Keratinocyte (primary cell): Measurements from ENCODE around the gene SDK1. TPM values are rescaled to one million over a fixed set of nuclear protein-coding genes. Genes with fewer than 3 reads are reported as not detected.

Experiments
- DNase-seq: peaks from one replicate; pipeline ENCODE4 v3.0.0-alpha.2; 2011; ENCODE audit warnings: low read depth, missing footprints, low spot score
- FAIRE-seq: peaks from 2 replicates; lab custom pipeline; 2011; peaks lifted over from hg19 to GRCh38; lab: Jason Lieb, UNC
- H2AFZ ChIP-seq: 2 replicates; pipeline ENCODE4 v1.6.0; 2012; ENCODE audit warnings: low read length, control low read depth, inconsistent platforms; ENCODE audit not compliant: control insufficient read depth
- H3K27ac ChIP-seq: 2 replicates; pipeline ENCODE4 v1.5.1; 2011; ENCODE audit warnings: low read length; ENCODE audit not compliant: control insufficient read depth, insufficient read depth
- H3K27me3 ChIP-seq: 3 replicates; pipeline ENCODE4 v1.6.0; 2011; ENCODE audit warnings: low read length; ENCODE audit not compliant: control insufficient read depth, insufficient read depth; ENCODE audit errors: extremely low read depth
- H3K36me3 ChIP-seq, 2 experiments: 2 replicates in 1 of 2; 3 replicates in 1 of 2; pipeline ENCODE4 v1.5.1; 2011; ENCODE audit warnings: low read length in 2 of 2, mild to moderate bottlenecking in 1 of 2; ENCODE audit not compliant: control insufficient read depth in 2 of 2, insufficient read depth in 2 of 2; ENCODE audit errors: extremely low read depth in 1 of 2
- H3K4me1 ChIP-seq: 3 replicates; pipeline ENCODE4 v1.5.1; 2011; ENCODE audit warnings: low read length; ENCODE audit not compliant: control insufficient read depth, insufficient read depth; ENCODE audit errors: extremely low read depth
- H3K4me2 ChIP-seq: 3 replicates; pipeline ENCODE4 v1.6.0; 2011; ENCODE audit warnings: low read depth, low read length; ENCODE audit not compliant: control insufficient read depth, insufficient read depth; ENCODE audit errors: extremely low read depth
- H3K4me3 ChIP-seq, 3 experiments: fragments of 200-600 bp in 1 of 3; sonication (generic) in 1 of 3; 2 replicates in 2 of 3; 3 replicates in 1 of 3; pipeline ENCODE4 v1.5.1; 2011 to 2016; ENCODE audit warnings: low read length in 3 of 3, mild to moderate bottlenecking in 3 of 3, control low read depth in 2 of 3, inconsistent platforms in 1 of 3, low read depth in 1 of 3, mixed read lengths in 1 of 3, mixed run types in 1 of 3, moderate library complexity in 1 of 3; ENCODE audit not compliant: control insufficient read depth in 2 of 3, insufficient read depth in 2 of 3; ENCODE audit errors: extremely low read depth in 1 of 3
- H3K79me2 ChIP-seq: 2 replicates; pipeline ENCODE4 v1.6.0; 2012; ENCODE audit warnings: low read length; ENCODE audit not compliant: control insufficient read depth, insufficient read depth
- H3K9ac ChIP-seq: 3 replicates; pipeline ENCODE4 v1.6.0; 2011; ENCODE audit warnings: low read length; ENCODE audit not compliant: control insufficient read depth, insufficient read depth; ENCODE audit errors: extremely low read depth
- H3K9me1 ChIP-seq: 3 replicates; pipeline ENCODE4 v1.6.0; 2011; ENCODE audit warnings: low read length; ENCODE audit not compliant: control insufficient read depth, insufficient read depth; ENCODE audit errors: extremely low read depth
- H3K9me3 ChIP-seq: 2 replicates; pipeline ENCODE4 v1.5.1; 2012; ENCODE audit warnings: low read depth, low read length; ENCODE audit not compliant: control insufficient read depth
- H4K20me1 ChIP-seq: 3 replicates; pipeline ENCODE4 v1.6.0; 2011; ENCODE audit warnings: low read length; ENCODE audit not compliant: control insufficient read depth, insufficient read depth; ENCODE audit errors: extremely low read depth
- EZH2 ChIP-seq: IDR thresholded peaks from one replicate; pipeline ENCODE4 v1.6.1; 2012; ENCODE audit warnings: inconsistent platforms, mild to moderate bottlenecking, low read length, moderate library complexity
- dilution Hi-C: fragments of 300-500 bp; cut with MboI; formaldehyde crosslinking; loops from one replicate; pipeline ENCODE4 v1.7.0; 2020; ENCODE audit warnings: low sequenced_read_pairs; ENCODE audit not compliant: extremely low pct_ligation_motif_present
- polyA plus RNA-seq, 5 experiments: library from polyadenylated mRNA; depleted of rRNA in 3 of 5; stranded (reverse) in 3 of 5; stranded (forward) in 1 of 5; unstranded in 1 of 5; fragments of >200 nt; gene quantifications; 1 replicate in 1 of 5; 2 replicates in 3 of 5; 3 replicates in 1 of 5; pipeline versions ENCODE4 v1.2.1 to v1.2.3, GENCODE V29; 2011 to 2012; ENCODE audit warnings: missing spikeins in 2 of 5, low read depth in 1 of 5, low replicate concordance in 1 of 5
- TF ChIP-seq, protein P1 (sequence below), 3 experiments: IDR thresholded peaks in 1 of 3; conservative IDR thresholded peaks in 1 of 3; optimal IDR thresholded peaks in 1 of 3; 2 replicates in 2 of 3; 3 replicates in 1 of 3; pipeline versions ENCODE3 to v1.5.1; 2011; ENCODE audit warnings: low read length in 3 of 3, mild to moderate bottlenecking in 3 of 3, moderate library complexity in 2 of 3, control low read depth in 1 of 3, inconsistent platforms in 1 of 3; ENCODE audit not compliant: insufficient read depth in 2 of 3; ENCODE audit errors: extremely low read depth in 1 of 3

SDK1 gene
- polyA plus RNA-seq, 1 donor (not counting 4 experiments of a cell fraction or from before 2014, with no cell fraction given): 0.66 TPM

DNA sequence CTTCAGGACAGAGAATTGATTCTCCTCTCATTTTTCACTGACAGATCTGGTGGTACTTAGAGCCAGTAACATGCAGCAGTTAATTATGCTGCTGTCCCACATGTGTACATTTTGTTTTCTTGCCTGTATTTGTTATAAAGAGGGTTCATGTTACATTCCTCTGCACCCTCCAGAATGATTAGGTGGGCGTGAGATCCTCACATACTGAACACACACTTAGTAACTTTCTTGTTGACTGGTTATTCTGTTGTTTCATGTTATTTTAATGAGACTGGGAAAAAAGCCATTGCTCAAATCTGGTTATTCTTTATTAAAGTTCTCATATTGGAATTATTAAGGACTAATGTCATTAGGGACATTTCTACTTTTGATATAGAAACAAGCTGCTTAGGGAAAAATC, 409.1 kb downstream of the SDK1 start:
- dilution Hi-C loops: no loop called here
- no peaks in the 10 kb centered on the region for H3K4me1 ChIP-seq
- no peak for FAIRE-seq

DNA sequence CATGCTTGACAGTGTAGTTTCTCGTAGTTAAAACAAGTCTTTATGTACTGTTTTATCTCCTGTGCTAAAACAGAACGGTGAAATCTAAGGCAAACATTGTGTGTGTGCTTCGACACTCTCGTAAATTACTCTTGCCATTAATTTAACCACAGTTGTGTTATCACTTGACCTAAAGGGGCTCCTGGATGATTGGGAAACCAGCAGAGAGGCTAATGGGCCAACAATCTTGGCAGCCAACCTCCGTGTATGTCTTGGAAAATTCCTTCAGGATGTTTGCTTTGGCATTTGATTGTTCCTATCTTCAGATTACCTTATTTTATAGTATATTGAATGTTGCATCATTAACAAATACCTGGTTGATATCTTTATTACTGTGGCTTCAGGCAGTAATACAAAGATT, 409.5 kb downstream of the SDK1 start:
- dilution Hi-C loops: no loop called here
- H2AFZ ChIP-seq: no peak overlapping the region
- H3K27me3 ChIP-seq: no peaks in the 10 kb centered on the region
- H3K4me1 ChIP-seq: no peaks in the 10 kb centered on the region
- no peak overlapping the region for H3K27ac ChIP-seq
- no peaks in the 10 kb centered on the region for H3K9me1 ChIP-seq
- no peaks in the 10 kb centered on the region for H3K79me2 ChIP-seq
- H3K4me2 ChIP-seq: no peak overlapping the region
- no peaks in the 10 kb centered on the region for H3K9me3 ChIP-seq
- H3K36me3 ChIP-seq: no peaks in the 10 kb centered on the region
- FAIRE-seq: no peak
- no peak overlapping the region for H3K4me3 ChIP-seq
- H4K20me1 ChIP-seq: no peaks in the 10 kb centered on the region
- no peak for TF ChIP-seq EZH2
- TF ChIP-seq, protein P1, sequence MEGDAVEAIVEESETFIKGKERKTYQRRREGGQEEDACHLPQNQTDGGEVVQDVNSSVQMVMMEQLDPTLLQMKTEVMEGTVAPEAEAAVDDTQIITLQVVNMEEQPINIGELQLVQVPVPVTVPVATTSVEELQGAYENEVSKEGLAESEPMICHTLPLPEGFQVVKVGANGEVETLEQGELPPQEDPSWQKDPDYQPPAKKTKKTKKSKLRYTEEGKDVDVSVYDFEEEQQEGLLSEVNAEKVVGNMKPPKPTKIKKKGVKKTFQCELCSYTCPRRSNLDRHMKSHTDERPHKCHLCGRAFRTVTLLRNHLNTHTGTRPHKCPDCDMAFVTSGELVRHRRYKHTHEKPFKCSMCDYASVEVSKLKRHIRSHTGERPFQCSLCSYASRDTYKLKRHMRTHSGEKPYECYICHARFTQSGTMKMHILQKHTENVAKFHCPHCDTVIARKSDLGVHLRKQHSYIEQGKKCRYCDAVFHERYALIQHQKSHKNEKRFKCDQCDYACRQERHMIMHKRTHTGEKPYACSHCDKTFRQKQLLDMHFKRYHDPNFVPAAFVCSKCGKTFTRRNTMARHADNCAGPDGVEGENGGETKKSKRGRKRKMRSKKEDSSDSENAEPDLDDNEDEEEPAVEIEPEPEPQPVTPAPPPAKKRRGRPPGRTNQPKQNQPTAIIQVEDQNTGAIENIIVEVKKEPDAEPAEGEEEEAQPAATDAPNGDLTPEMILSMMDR (optimal IDR thresholded peaks at IDR 0.05 in 1 of 3, IDR thresholded peaks at IDR 0.05 in 1 of 3, conservative IDR thresholded peaks at IDR 0.05 in 1 of 3; ENCODE audit: extremely low read depth in 1 of 3, insufficient read depth in 2 of 3, low read length in 3 of 3): no peak
- DNase-seq: no peak
- H3K9ac ChIP-seq: no peak overlapping the region

More for the DNA sequence above, 409.1 kb downstream of the SDK1 start:
- H3K4me2 ChIP-seq: no peak overlapping the region
- no peaks in the 10 kb centered on the region for H3K79me2 ChIP-seq
- H3K9me1 ChIP-seq: no peaks in the 10 kb centered on the region
- H3K4me3 ChIP-seq: no peak overlapping the region
- no peak for DNase-seq
- no peaks in the 10 kb centered on the region for H3K9me3 ChIP-seq
- no peak for TF ChIP-seq EZH2
- TF ChIP-seq, protein P1 (optimal IDR thresholded peaks at IDR 0.05 in 1 of 3, IDR thresholded peaks at IDR 0.05 in 1 of 3, conservative IDR thresholded peaks at IDR 0.05 in 1 of 3; ENCODE audit: extremely low read depth in 1 of 3, insufficient read depth in 2 of 3, low read length in 3 of 3): no peak
- no peak overlapping the region for H3K27ac ChIP-seq
- no peak overlapping the region for H2AFZ ChIP-seq
- no peaks in the 10 kb centered on the region for H4K20me1 ChIP-seq
- no peak overlapping the region for H3K9ac ChIP-seq
- no peaks in the 10 kb centered on the region for H3K36me3 ChIP-seq
- H3K27me3 ChIP-seq: no peaks in the 10 kb centered on the region
